SJSA1 (cell line): Measurements from ENCODE around the gene FBXO11. TPM values are rescaled to one million over a fixed set of nuclear protein-coding genes. Genes with fewer than 3 reads are reported as not detected.
"Not testable (repeated sequence)": the region's sequence is repeated elsewhere in the genome, so short reads cannot be mapped to it uniquely, and the experiment has no call there.

Experiments used
- DNase-seq, 2 experiments: peaks; one replicate each; pipeline ENCODE4 v3.0.0-alpha.2; 2015 to 2020; ENCODE audit warnings: low spot score in 2 of 2, low read depth in 1 of 2
- H3K27ac ChIP-seq: fragments of 250-450 bp; sonication (Bioruptor Pico); 2 replicates; pipeline ENCODE4 v1.5.1; 2020; ENCODE audit warnings: mild to moderate bottlenecking, moderate library complexity
- H3K27me3 ChIP-seq: fragments of 250-450 bp; sonication (Bioruptor Pico); replicated peaks from 2 replicates; pipeline ENCODE4 v1.5.1; 2020; ENCODE audit warnings: mild to moderate bottlenecking, moderate library complexity
- H3K36me3 ChIP-seq: fragments of 250-450 bp; sonication (Bioruptor Pico); 2 replicates; pipeline ENCODE4 v1.5.1; 2020; ENCODE audit warnings: mild to moderate bottlenecking
- H3K4me1 ChIP-seq: fragments of 250-450 bp; sonication (Bioruptor Pico); replicated peaks from 2 replicates; pipeline ENCODE4 v1.6.1; 2021; ENCODE audit warnings: mild to moderate bottlenecking
- H3K4me3 ChIP-seq: fragments of 250-450 bp; sonication (Bioruptor Pico); 2 replicates; pipeline ENCODE4 v1.5.1; 2020; ENCODE audit warnings: mild to moderate bottlenecking
- H3K9me3 ChIP-seq: fragments of 250-450 bp; sonication (Bioruptor Pico); replicated peaks from 2 replicates; pipeline ENCODE4 v1.5.1; 2020; ENCODE audit warnings: mild to moderate bottlenecking
- total RNA-seq: library from RNA; depleted of rRNA; stranded (reverse); fragments of >200 nt; shearing (Covaris generic); gene quantifications from 2 replicates; pipeline ENCODE4 v1.2.3, GENCODE V29; 2014

Gene FBXO11
- total RNA-seq, 1 experiment from 2014 or later = 31.6 TPM

DNA sequence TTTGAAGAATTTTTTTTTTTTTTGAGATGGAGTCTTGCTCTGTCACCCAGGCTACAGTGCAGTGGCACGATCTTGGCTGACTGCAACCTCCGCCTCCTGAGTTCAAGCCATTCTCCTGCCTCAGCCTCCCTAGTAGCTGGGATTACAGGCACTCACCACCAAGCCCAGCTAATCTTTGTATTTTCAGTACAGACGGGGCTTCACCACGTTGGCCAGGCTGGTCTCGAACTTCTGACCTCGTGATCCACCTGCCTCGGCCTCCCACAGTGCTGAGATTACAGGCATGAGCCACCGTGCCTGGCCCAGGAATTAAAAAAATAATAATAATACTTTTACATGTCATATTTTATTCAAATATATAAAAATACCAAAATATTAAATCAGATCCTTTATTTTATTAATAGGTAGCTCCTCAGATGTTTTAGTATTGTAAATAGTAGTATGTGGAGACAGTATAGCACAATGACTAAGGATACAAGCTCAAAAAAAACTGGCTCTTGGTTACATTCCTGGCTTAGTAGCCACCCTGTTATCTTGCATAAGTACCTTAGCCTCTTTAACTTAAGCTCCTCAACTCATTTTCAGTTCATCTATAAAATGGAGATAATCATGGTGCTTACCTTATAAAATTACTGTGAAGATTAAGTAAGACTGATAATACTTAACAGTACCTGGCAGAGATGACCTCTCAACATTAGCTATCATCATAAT, 53.1 kb downstream of the FBXO11 start:
- H3K9me3 ChIP-seq, DNase-seq, H3K4me1 ChIP-seq, H3K4me3 ChIP-seq, H3K27ac ChIP-seq, H3K36me3 ChIP-seq, H3K27me3 ChIP-seq: not testable (repeated sequence)

DNA sequence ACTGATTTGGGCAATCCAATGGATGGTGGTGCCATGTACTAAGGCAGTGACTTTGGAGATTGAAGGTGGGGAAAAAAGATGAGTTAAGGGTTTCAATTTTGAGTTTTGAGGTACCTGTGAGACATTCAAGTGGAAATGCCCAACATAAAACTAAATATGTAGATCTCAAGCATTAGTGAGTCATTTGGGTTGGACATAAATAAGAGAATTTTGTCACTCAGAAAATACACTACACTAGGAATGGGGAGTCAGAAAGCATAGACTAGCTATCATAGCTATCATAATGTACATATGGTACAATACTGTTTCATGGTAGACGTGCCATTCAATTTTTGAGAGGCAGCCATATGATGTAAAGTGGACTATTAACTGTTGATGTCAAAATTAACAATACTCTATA, 56.1 kb downstream of the FBXO11 start:
- H3K4me1 ChIP-seq = no peaks in the 10 kb centered on the region
- H3K27me3 ChIP-seq = no peaks in the 10 kb centered on the region
- H3K4me3 ChIP-seq = no peak overlapping the region
- no peaks in the 10 kb centered on the region; the same call in 1 of the 2 replicates for H3K36me3 ChIP-seq
- no peak for DNase-seq
- H3K27ac ChIP-seq = no peak overlapping the region
- H3K9me3 ChIP-seq = no peaks in the 10 kb centered on the region

GRCh38 chr2:47849368-47849767, 56.9 kb downstream of the FBXO11 start:
- Histone ChIP-seq H3K27me3 (no peaks in the 10 kb centered on the region), H3K27ac (no peak overlapping the region), H3K4me3 (no peak overlapping the region), H3K9me3 (no peaks in the 10 kb centered on the region), H3K36me3 (no peaks in the 10 kb centered on the region; the same call in 1 of the 2 replicates), H3K4me1 (no peaks in the 10 kb centered on the region)
- no peak for DNase-seq

DNA sequence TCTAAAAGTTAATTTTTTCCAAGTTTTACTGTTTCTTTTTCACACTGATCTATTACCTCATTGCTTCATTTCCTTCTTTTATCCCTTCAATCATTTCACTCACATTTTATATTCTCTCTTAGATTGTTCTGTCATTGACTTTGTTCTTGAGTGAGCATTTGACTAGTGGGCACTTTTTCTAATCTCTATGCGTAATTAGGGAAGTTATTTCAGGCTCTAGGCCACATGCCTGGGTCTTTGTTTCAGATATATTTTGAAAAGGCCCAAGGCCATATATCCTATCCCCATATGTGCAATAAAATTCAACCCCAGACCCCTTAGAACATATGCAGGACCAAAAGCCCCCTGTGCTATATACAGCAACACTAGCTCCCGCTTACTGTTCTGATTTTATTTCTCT, 62.1 kb downstream of the FBXO11 start:
- H3K36me3 ChIP-seq = peaks cover 5% of the 10 kb centered on the region
- no peaks in the 10 kb centered on the region for H3K9me3 ChIP-seq
- H3K4me3 ChIP-seq = no peak overlapping the region
- no peak overlapping the region for H3K27ac ChIP-seq
- no peak for DNase-seq
- H3K4me1 ChIP-seq = no peaks in the 10 kb centered on the region
- no peaks in the 10 kb centered on the region for H3K27me3 ChIP-seq

GRCh38 chr2:47843407-47843806, 62.9 kb downstream of the FBXO11 start:
- Histone ChIP-seq H3K4me1 (no peaks in the 10 kb centered on the region), H3K27ac (no peak overlapping the region), H3K9me3 (no peaks in the 10 kb centered on the region), H3K4me3 (no peak overlapping the region), H3K36me3 (peaks cover 12% of the 10 kb centered on the region), H3K27me3 (no peaks in the 10 kb centered on the region)
- DNase-seq = no peak

DNA sequence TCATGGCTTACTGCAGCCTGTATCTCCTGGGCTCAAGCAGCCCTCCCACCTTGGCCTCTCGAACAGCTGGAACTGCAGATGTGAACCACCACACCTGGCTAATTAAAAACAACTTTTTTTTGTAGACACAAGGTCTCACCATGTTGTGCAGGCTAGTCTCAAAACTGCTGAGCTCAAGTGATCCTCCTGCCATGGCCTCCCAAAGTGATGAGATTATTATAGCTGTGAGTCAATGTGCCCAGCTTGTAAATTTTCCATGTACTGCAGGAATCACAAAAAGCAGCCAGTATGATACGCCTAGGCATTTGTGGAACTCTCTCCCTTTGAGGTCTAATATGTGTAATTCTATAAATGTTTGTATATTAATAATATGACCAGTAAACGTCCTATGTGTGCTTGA, 63.5 kb downstream of the FBXO11 start:
- H3K4me1 ChIP-seq = no peaks in the 10 kb centered on the region
- H3K27ac ChIP-seq = no peak overlapping the region
- no peak for DNase-seq
- H3K36me3 ChIP-seq = peaks cover 18% of the 10 kb centered on the region
- no peaks in the 10 kb centered on the region for H3K27me3 ChIP-seq
- H3K9me3 ChIP-seq = no peaks in the 10 kb centered on the region
- no peak overlapping the region for H3K4me3 ChIP-seq

- Histone ChIP-seq H3K27ac (no peak overlapping the region), H3K27me3 (no peaks in the 10 kb centered on the region), H3K36me3 (peaks cover 58% of the 10 kb centered on the region), H3K4me1 (no peaks in the 10 kb centered on the region), H3K4me3 (no peak overlapping the region), H3K9me3 (no peaks in the 10 kb centered on the region)
- DNase-seq = no peak
Observed at GRCh38 chr2:47838686-47839085, 67.6 kb downstream of the FBXO11 start.

DNA sequence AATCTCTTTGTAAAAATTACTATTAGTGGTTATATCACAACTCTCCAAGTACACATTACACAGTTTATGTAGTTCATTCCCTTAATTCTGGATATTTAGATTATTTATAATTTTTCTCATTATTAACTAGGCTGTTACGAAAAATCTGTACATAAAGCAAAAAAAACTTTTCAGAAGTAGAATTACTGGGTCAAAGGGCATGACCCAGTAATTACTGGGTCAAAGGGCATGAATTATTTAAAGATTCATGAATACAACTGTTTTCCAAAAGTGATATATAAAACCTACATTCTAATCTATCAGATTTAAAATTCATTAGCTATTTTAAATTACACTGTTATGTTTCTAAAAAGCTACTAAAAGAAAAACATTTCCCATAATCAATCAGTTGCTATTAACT, 68.0 kb downstream of the FBXO11 start:
- H3K4me3 ChIP-seq = no peak overlapping the region
- H3K36me3 ChIP-seq = peaks cover 62% of the 10 kb centered on the region
- no peak for DNase-seq
- no peak overlapping the region for H3K27ac ChIP-seq
- H3K27me3 ChIP-seq = no peaks in the 10 kb centered on the region
- no peaks in the 10 kb centered on the region for H3K9me3 ChIP-seq
- H3K4me1 ChIP-seq = no peaks in the 10 kb centered on the region

DNA sequence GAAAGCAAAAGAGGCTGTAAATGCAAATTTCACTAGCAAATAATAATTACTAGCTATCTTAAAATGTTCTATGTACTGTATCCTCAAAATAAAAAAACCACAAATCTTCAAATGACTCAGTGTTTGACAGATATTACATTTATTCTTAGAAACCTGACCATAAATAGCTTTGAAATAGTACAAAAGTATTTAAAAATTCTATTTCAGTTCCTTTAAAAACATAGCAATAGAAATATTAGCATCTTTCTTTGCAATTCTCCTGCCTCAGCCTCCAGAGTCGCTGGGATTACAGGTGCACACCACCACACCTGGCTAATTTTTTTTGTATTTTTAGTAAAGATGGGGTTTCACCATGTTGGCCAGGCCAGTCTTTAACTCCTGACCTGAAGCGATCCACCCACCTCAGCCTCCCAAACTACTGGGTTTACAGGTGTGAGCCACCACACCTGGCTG, 72.8 kb downstream of the FBXO11 start:
- no peak for DNase-seq
- no peak overlapping the region for H3K4me3 ChIP-seq
- H3K36me3 ChIP-seq = peaks cover 94% of the 10 kb centered on the region
- H3K9me3 ChIP-seq = no peaks in the 10 kb centered on the region
- H3K27ac ChIP-seq = no peak overlapping the region
- H3K4me1 ChIP-seq = no peaks in the 10 kb centered on the region
- H3K27me3 ChIP-seq = no peaks in the 10 kb centered on the region

DNA sequence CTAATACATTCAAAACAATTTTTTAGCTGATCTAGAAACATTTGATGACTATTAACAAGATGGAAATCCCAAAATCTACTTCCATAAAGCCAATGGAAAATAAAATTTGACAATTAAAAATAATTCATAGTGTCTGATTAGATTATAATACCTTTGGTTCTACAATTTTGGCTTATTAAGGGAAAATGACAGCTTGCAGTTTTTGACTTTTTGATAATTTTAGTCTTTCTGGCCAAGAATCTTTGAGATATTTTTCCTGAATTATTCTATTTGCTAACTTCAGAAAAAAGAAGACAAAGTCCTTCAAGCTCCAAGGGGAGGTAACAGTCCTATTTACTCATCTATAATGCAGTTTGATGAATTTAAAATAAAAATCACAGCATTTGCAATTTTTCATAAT, 83.8 kb downstream of the FBXO11 start:
- no peak for DNase-seq
- Histone ChIP-seq H3K9me3 (no peaks in the 10 kb centered on the region), H3K36me3 (peaks cover 68% of the 10 kb centered on the region)

GRCh38 chr2:47819834-47820233, 86.5 kb downstream of the FBXO11 start:
- Histone ChIP-seq H3K9me3 (no peaks in the 10 kb centered on the region), H3K4me3 (no peak overlapping the region), H3K27ac (no peak overlapping the region), H3K4me1 (no peaks in the 10 kb centered on the region), H3K27me3 (no peaks in the 10 kb centered on the region), H3K36me3 (peaks cover 85% of the 10 kb centered on the region)
- DNase-seq = no peak

More for the DNA sequence above, 83.8 kb downstream of the FBXO11 start:
- Histone ChIP-seq H3K4me1 (no peaks in the 10 kb centered on the region), H3K4me3 (no peak overlapping the region), H3K27me3 (no peaks in the 10 kb centered on the region), H3K27ac (no peak overlapping the region)

GRCh38 chr2:47818777-47819176, 87.5 kb downstream of the FBXO11 start:
- H3K36me3 ChIP-seq = peaks cover 83% of the 10 kb centered on the region
- no peak overlapping the region for H3K4me3 ChIP-seq
- H3K4me1 ChIP-seq = no peaks in the 10 kb centered on the region
- H3K9me3 ChIP-seq = no peaks in the 10 kb centered on the region
- DNase-seq = no peak
- no peak overlapping the region for H3K27ac ChIP-seq
- no peaks in the 10 kb centered on the region for H3K27me3 ChIP-seq

DNA sequence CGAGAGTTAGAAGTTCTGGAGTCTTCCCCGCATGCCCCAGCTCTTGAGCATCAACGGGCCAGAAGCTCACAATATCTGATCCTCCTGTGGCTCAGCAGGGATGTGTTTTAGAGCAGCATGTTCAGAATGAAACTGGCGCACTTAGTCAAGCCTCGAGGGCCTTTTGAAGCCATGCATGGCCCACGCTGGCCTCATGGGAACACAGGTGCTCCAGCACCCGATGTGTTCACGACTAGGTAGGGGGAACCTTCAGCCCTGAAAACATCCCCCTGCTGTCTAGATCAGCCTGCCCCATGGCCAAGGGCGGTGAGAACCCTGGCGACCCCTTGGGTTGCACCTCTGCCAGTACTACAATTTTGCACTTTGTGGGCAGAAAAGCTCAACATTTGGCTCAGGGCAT, 90.5 kb downstream of the FBXO11 start:
- no peaks in the 10 kb centered on the region for H3K27me3 ChIP-seq
- no peak overlapping the region for H3K27ac ChIP-seq
- H3K4me1 ChIP-seq = no peaks in the 10 kb centered on the region
- peaks cover 87% of the 10 kb centered on the region for H3K36me3 ChIP-seq
- DNase-seq = no peak
- H3K9me3 ChIP-seq = no peaks in the 10 kb centered on the region
- no peak overlapping the region for H3K4me3 ChIP-seq

- no peaks in the 10 kb centered on the region for H3K27me3 ChIP-seq
- H3K4me1 ChIP-seq = no peaks in the 10 kb centered on the region
- H3K27ac ChIP-seq = no peak overlapping the region
- no peak for DNase-seq
- peaks cover 87% of the 10 kb centered on the region for H3K36me3 ChIP-seq
- no peaks in the 10 kb centered on the region for H3K9me3 ChIP-seq
- no peak overlapping the region for H3K4me3 ChIP-seq
Observed at GRCh38 chr2:47811668-47812067, 94.6 kb downstream of the FBXO11 start.

DNA sequence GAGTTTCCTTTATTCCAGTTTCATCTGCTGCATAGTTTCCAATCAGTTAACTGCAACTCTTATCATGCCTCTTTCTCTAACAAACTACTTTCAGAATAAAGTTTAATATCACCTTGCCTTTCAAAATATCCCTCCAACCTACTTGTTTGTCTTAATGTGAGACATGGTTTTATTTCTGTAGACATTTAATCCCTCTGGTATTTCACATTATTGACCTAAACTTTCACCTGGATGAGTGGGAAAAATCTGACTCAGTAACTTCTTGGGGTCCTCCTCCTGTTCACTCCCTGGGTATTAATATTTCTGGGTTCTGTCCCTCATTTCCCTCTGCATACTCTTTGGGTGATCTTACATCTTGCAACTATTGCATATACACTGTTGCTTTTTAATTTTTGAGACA, 95.4 kb downstream of the FBXO11 start:
- peaks cover 87% of the 10 kb centered on the region for H3K36me3 ChIP-seq

More for the DNA sequence above, 95.4 kb downstream of the FBXO11 start:
- Histone ChIP-seq H3K27ac (no peak overlapping the region), H3K4me1 (no peaks in the 10 kb centered on the region), H3K27me3 (no peaks in the 10 kb centered on the region), H3K4me3 (no peak overlapping the region), H3K9me3 (no peaks in the 10 kb centered on the region)
- DNase-seq = no peak
